T-helper 2 cell treated with Interferon-gamma antibody and Interleukin-4, amounts not matched to agents 5 μg/mL and 100 μg/mL, for 36 hours (primary cell): Measurements from ENCODE around the gene DYNC2I2.
"Not testable (repeated sequence)": the region's sequence is repeated elsewhere in the genome, so short reads cannot be mapped to it uniquely, and the experiment has no call there.

Experiments used
- DNase-seq: peaks from one replicate; pipeline ENCODE4 v3.0.0; 2021; ENCODE audit warnings: low spot score
- H3K27ac Mint-ChIP-seq: one replicate; pipeline ENCODE4 v1.8.0; 2021; ENCODE audit warnings: mild to moderate bottlenecking, mixed read lengths
- H3K27me3 Mint-ChIP-seq: one replicate; pipeline ENCODE4 v1.8.0; 2021; ENCODE audit warnings: low read depth, mixed read lengths
- H3K36me3 Mint-ChIP-seq: one replicate; pipeline ENCODE4 v1.8.0; 2021; ENCODE audit warnings: low read depth, mixed read lengths
- H3K4me1 Mint-ChIP-seq: one replicate; pipeline ENCODE4 v1.8.0; 2021; ENCODE audit warnings: low read depth, mixed read lengths
- H3K4me3 Mint-ChIP-seq: one replicate; pipeline ENCODE4 v1.8.0; 2022; ENCODE audit warnings: mild to moderate bottlenecking, moderate library complexity, mixed read lengths
- H3K9me3 Mint-ChIP-seq: one replicate; pipeline ENCODE4 v1.8.0; 2021; ENCODE audit warnings: mixed read lengths

Gene DYNC2I2

DNA sequence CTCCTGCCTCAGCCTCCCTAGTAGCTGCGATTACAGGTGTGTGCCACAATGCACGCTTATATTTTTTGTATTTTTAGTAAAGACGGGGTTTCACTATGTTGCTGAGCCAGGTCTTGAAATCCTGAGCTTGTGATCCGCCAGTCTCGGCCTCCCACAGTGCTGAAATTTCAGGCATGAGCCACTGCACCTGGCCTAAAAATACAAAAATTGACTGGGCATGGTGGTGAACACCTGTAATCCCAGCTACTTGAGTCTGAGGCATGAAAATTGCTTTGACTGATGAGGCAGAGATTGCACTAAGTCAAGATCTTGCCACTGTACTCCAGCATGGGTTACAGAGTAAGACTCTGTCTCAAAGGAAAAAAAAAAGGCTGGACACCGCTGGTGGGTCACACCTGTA is 13.1 kb upstream of the DYNC2I2 start:
- no peak for DNase-seq
- Mint-ChIP-seq H3K27ac (no peak overlapping the region), H3K36me3 (no peaks in the 10 kb centered on the region), H3K4me1 (no peaks in the 10 kb centered on the region), H3K4me3 (no peak overlapping the region), H3K27me3 (no peaks in the 10 kb centered on the region), H3K9me3 (no peaks in the 10 kb centered on the region)

DNA sequence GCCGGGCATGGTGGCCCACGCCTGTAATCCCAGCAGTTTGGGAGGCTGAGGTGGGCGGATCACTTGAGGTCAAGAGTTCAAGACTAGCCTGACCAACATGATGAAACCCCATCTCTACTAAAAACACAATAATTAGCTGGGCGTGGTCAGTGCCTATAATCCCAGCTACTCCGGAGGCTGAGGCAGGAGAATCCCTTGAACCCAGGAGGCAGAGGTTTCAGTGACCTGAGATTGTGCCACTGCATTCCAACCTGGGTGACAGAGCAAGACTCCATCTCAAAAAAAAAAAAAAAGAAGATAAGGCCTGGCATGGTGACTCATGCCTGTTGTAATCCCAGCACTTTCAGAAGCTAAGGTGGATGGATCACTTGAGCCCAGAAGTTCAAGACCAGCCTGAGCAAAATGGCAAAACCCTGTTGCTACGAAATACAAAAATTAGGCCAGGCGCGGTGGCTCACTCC is 9.9 kb upstream of the DYNC2I2 start:
- not testable (repeated sequence) for H3K4me3 Mint-ChIP-seq, H3K27ac Mint-ChIP-seq, H3K4me1 Mint-ChIP-seq, H3K9me3 Mint-ChIP-seq, H3K27me3 Mint-ChIP-seq, H3K36me3 Mint-ChIP-seq, DNase-seq

DNA sequence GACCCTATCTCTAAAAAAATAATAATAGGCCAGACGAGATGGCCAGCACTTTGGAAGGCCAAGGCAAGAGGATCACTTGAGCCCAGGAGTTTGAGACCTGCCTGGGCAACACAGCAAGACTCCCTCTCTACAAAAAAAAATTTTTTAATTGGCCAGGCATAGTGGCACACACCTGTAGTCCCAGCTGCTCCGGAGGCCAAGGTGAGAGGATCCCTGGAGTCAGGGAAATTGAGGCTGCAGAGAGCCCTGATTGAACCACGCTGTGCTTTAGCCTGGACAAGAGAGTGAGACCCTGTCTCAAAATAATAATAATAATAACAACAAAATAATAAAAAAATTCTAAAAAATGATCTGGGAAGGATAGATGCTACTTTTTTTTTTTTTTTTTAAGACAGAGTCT is 1.1 kb upstream of the DYNC2I2 start:
- Mint-ChIP-seq H3K4me1 (peaks cover 4% of the 10 kb centered on the region), H3K27me3 (no peaks in the 10 kb centered on the region), H3K4me3 (no peak overlapping the region), H3K9me3 (no peaks in the 10 kb centered on the region), H3K36me3 (peaks cover 2% of the 10 kb centered on the region), H3K27ac (peak overlapping the region; percentile 99)
- no peak for DNase-seq

DNA sequence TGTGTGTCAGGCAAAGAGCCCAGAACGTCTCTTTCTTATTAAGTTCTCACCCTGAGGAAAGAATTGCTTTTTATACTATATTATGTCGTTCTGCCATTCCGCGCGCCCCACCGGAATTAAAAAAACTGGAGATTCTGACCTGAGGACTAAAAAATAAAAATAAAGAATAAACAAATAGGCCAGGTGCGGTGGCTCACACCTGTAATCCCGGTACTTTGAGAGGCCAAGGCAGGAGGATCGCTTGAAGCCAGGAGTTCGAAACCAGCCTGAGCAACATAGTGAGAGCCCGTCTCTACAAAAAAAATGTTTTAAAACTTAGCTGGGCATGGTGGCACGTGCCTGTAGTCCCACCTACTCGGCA is 677 bp upstream of the DYNC2I2 start:
- Mint-ChIP-seq H3K9me3 (no peaks in the 10 kb centered on the region), H3K27me3 (no peaks in the 10 kb centered on the region), H3K36me3 (peaks cover 2% of the 10 kb centered on the region), H3K27ac (peak overlapping the region; percentile 99), H3K4me3 (peak overlapping the region; percentile 94), H3K4me1 (peaks cover 4% of the 10 kb centered on the region)
- no peak for DNase-seq

DNA sequence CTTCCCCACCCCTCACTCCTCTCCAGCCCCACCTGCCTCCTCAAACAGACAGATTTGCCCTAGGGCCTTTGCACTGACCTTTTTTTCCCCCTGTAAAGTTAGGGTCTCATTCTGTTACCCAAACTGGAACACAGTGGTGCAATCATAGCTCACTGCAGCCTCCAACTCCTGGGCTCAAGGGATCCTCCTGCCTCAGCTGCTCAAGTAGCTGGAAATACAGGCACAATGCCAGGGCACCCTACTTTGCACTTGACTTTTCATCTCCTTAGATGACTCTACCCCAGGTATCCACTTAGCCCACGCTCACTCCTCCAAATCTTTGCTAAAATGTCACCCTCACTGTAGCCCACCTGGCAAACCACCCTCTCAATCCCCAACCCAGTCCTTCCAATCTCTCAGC is 2.2 kb downstream of the DYNC2I2 start:
- H3K36me3 Mint-ChIP-seq: peaks cover 2% of the 10 kb centered on the region
- peaks cover 4% of the 10 kb centered on the region for H3K4me1 Mint-ChIP-seq
- DNase-seq: no peak
- H3K9me3 Mint-ChIP-seq: no peaks in the 10 kb centered on the region
- H3K27ac Mint-ChIP-seq: peak overlapping the region; percentile 42
- peak overlapping the region; percentile 37 for H3K4me3 Mint-ChIP-seq
- no peaks in the 10 kb centered on the region for H3K27me3 Mint-ChIP-seq

DNA sequence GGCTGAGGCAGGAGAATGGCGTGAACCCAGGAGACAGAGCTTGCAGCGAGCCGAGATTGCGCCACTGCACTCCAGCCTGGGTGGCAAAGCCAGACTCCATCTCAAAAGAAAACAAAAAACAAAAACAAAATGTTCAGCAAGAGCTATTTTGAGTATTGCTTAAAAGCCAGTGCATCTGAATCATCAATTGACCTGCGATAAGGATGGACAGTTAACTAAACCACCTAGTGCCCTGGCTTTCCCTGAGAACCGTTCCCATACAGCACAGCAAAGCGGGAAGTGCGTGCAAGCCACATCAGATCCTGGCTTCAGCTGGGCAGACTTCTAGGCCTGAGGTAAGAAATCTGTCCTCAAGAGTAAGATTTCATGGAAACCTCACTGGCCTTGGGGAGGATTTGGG is 2.7 kb downstream of the DYNC2I2 start:
- peaks cover 2% of the 10 kb centered on the region for H3K36me3 Mint-ChIP-seq
- H3K27me3 Mint-ChIP-seq: no peaks in the 10 kb centered on the region
- no peak overlapping the region for H3K27ac Mint-ChIP-seq
- H3K4me1 Mint-ChIP-seq: peaks cover 4% of the 10 kb centered on the region
- H3K4me3 Mint-ChIP-seq: no peak overlapping the region
- no peak for DNase-seq
- H3K9me3 Mint-ChIP-seq: no peaks in the 10 kb centered on the region

DNA sequence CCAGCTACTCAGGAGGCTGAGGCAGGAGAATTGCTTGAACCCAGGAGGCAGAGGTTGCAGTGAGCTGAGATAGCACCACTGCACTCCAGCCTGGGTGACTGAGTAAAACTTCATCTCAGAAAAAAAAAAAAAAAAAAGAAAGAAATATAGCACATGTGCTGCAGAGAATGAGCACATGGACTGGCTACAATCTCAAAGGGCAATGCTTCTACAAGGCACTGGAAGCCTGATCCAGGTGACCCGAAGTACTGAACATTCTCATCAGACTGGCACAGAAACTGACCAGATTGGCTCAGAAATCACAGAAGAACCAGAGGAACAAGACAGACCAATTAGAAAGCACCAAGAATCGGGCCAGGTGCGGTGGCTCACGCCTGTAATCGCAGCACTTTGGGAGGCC is 4.8 kb downstream of the DYNC2I2 start:
- Mint-ChIP-seq H3K4me1 (no peaks in the 10 kb centered on the region), H3K4me3 (no peak overlapping the region), H3K9me3 (no peaks in the 10 kb centered on the region), H3K27ac (no peak overlapping the region), H3K36me3 (peaks cover 2% of the 10 kb centered on the region), H3K27me3 (no peaks in the 10 kb centered on the region)
- no peak for DNase-seq

DNA sequence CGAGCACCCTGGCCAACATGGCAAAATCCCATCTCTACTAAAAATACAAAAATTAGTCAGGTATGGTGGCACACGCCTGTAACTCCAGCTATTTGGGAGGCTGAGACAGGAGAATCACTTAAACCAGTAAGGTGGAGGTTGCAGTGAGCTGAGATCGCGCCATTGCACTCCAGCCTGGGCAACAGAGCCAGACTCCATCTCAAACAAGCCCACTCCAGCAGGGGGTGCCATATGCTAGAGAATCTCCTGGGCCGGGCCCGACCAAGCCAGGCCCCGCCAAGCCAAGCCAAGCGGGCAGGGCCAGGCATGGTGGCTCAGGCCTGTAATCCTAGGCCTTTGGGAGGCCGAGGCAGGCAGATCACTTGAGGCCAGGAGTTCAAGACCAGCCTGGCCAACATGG is 8.4 kb downstream of the DYNC2I2 start:
- DNase-seq: peak; percentile 47
- H3K27me3 Mint-ChIP-seq, H3K27ac Mint-ChIP-seq, H3K9me3 Mint-ChIP-seq, H3K4me3 Mint-ChIP-seq, H3K36me3 Mint-ChIP-seq, H3K4me1 Mint-ChIP-seq: not testable (repeated sequence)

DNA sequence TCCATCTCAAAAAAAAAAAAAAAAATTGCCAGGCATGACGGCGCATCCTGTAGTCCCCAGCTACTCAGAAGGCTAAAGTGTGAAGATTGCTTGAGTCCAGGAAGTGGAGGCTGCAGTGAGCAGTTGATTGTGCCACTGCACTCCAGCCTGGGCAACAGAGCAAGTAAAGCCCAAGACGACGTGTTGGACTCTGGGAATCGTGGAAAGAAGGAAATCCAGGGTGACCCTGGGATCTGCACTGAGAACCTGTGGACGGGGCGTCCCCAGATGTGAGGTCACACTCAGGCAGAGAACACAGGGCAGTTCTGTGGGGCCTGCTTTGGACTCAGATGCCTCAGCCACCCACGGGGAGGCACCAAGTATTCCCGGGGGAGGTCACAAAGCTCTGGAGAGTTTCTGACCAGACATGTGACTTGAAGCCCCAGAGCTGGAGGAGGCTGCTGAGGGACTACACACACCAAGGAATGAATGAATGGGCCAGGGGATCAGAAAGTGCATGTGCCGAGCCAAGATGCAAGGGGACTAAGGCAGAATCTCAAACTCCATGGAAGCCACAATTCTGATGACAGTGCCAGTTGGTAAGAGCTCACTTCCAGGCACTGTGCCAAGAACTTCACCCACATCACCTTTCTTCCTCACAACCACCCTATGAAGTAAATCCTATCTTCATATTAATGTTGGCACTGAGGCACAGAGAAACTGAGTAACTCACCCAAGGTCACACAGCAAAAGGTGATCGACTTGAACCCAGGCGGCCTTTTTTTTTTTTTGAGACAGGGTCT is 12.9 kb downstream of the DYNC2I2 start:
- no peak for DNase-seq
- no peaks in the 10 kb centered on the region for H3K27me3 Mint-ChIP-seq
- H3K4me3 Mint-ChIP-seq: no peak overlapping the region
- H3K4me1 Mint-ChIP-seq: no peaks in the 10 kb centered on the region
- no peaks in the 10 kb centered on the region for H3K9me3 Mint-ChIP-seq
- H3K36me3 Mint-ChIP-seq: peaks cover 4% of the 10 kb centered on the region
- peak overlapping the region; percentile 50 for H3K27ac Mint-ChIP-seq

DNA sequence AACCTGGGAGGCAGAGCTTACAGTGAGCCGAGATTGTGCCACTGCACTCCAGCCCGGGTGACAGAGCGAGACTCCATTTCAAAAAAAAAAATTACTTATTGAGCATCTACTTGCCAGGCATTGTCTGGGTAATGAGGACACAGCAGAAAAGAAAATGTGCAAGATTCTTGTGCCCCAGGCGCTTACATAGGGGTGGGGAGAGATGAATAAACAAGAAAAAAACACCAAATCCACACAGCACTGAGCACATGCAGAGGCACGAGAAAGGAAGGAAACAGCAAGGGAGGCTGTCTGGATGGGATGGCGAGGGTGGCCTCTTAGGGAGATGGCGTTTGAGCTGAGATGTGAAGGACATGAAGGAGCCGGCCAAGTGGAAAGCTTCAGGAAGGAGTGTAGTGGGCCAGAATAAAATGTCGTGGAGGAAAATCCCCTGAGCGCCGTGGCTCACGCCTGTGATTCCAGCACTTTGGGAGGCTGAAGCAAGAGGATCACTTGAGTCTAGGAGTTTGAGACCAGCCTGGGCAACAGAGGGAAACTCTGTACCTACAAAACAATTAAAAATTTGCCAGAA is 13.9 kb downstream of the DYNC2I2 start:
- H3K4me1 Mint-ChIP-seq: no peaks in the 10 kb centered on the region
- H3K9me3 Mint-ChIP-seq: no peaks in the 10 kb centered on the region
- no peak overlapping the region for H3K27ac Mint-ChIP-seq
- DNase-seq: no peak
- H3K36me3 Mint-ChIP-seq: peaks cover 7% of the 10 kb centered on the region
- H3K27me3 Mint-ChIP-seq: no peaks in the 10 kb centered on the region
- no peak overlapping the region for H3K4me3 Mint-ChIP-seq

DNA sequence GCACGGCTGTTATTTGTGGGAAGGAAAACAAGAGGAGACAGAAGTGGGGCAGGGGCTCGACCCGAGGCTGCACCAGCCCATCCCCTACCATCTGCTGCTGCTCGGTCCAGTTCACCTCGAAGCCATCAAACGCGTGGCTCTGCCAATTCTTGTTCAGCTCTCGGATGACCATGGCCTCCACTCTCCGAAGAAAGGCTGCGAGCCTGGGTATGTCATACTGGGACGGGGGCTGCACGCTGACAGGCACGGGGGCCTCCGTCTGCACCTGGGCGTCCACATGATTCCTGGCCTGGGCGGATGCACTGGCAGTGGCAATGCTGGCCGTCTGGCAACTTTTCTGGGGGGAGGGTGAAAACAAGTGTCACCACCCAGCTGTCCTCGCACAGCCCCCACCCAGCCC is 16.0 kb downstream of the DYNC2I2 start:
- no peaks in the 10 kb centered on the region for H3K27me3 Mint-ChIP-seq
- H3K4me3 Mint-ChIP-seq: no peak overlapping the region
- no peak for DNase-seq
- no peak overlapping the region for H3K27ac Mint-ChIP-seq
- no peaks in the 10 kb centered on the region for H3K4me1 Mint-ChIP-seq
- no peaks in the 10 kb centered on the region for H3K9me3 Mint-ChIP-seq
- peaks cover 7% of the 10 kb centered on the region for H3K36me3 Mint-ChIP-seq

DNA sequence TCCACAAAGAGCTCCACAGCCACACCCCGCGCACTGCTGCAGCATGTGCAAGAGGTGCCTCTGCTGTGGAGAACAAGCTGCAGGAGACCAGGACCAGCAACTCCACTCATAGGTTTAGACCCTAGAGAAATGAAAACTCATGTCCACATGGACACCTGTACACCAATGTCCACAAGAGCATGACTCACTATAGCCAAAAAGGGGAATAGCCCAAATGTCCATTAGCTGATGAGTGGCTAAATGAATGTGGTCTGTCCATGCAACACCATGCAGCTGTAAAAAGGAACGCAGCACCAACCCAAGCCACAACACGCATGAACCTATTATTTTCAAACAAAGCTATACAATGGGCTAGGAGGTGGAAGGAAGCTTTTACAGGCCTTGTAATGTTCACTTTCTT is 18.1 kb downstream of the DYNC2I2 start:
- no peaks in the 10 kb centered on the region for H3K27me3 Mint-ChIP-seq
- H3K4me1 Mint-ChIP-seq: no peaks in the 10 kb centered on the region
- DNase-seq: no peak

DNA sequence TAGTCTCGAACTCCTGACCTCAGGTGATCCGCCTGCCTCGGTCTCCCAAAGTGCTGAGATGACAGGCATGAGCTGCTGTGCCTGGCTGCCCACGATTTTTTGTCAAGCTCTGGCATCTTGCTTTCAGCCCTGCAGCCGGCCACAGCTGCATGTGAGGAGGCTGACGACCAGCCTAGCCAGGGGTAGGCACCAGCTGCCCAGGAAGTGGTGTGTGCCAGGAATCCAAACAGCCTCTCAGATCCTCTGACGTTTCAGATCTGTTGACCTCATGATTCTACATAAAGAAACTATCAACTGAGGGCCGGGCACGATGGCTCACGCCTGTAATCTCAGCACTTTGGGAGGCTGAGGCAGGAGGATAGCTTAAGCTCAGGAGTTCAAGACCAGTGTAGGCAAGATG is 19.0 kb downstream of the DYNC2I2 start:
- no peak for DNase-seq
- peaks cover 17% of the 10 kb centered on the region for H3K36me3 Mint-ChIP-seq
- H3K27me3 Mint-ChIP-seq: no peaks in the 10 kb centered on the region
- H3K27ac Mint-ChIP-seq: no peak overlapping the region
- H3K9me3 Mint-ChIP-seq: no peaks in the 10 kb centered on the region
- H3K4me3 Mint-ChIP-seq: no peak overlapping the region
- no peaks in the 10 kb centered on the region for H3K4me1 Mint-ChIP-seq

More for the DNA sequence above, 18.1 kb downstream of the DYNC2I2 start:
- no peak overlapping the region for H3K27ac Mint-ChIP-seq
- H3K36me3 Mint-ChIP-seq: peaks cover 10% of the 10 kb centered on the region
- H3K4me3 Mint-ChIP-seq: no peak overlapping the region
- H3K9me3 Mint-ChIP-seq: no peaks in the 10 kb centered on the region

DNA sequence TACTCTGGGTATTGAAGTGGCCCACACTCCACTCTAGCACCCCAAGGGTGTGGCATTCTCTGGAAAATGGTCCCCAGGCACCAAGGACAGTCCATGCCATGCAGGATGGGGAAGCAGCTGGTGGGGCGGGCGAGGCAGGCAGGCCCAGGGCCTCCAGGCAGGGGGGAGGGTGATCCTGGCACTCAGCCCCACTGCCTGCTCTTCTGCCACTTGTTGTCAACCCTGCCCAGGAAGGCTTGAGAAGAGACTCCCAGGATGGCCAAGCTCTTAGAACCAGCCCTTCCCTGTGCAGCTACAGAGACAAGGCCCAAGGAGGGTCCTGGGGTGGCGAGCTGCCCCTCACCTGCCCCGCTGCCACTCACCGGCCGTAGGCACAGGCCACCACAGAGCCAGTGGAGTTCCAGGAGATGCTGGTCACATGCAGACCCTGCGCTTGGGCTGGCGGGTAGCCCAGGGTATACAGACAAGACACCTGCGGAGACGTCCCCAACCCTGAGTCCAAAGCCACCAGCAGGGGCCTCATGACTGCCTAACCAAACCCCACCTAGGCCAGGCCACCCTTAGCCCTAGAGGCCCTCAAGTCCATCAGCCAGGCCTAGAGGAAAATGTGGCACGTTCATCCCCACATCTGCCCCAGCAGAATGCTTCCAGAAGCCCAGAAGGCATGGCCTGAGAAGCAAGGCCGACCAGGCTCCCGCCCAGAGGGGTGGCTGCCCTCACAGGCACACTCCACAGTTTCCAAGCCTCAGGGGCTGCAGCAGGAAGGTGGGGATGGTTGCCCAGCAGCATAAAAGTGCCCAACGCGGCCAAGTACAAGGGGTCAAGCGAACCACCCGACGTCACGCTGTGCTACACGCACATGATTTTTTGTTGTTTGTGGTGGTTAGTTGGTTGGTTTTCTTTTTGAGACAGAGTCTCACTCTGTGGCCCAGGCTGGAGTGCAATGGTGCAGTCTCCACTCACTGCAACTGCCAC is 19.8 kb downstream of the DYNC2I2 start:
- no peaks in the 10 kb centered on the region for H3K4me1 Mint-ChIP-seq
- no peak overlapping the region for H3K27ac Mint-ChIP-seq
- peaks cover 24% of the 10 kb centered on the region for H3K36me3 Mint-ChIP-seq

More for the DNA sequence above, 19.8 kb downstream of the DYNC2I2 start:
- no peaks in the 10 kb centered on the region for H3K9me3 Mint-ChIP-seq
- no peaks in the 10 kb centered on the region for H3K27me3 Mint-ChIP-seq
- no peak for DNase-seq
- H3K4me3 Mint-ChIP-seq: no peak overlapping the region
